Activated naive CD8-positive, alpha-beta T cell treated with anti-CD3 and anti-CD28 coated beads, Interleukin-2, amount 50 U/mL, for 24 hours (primary cell): ENCODE data around the gene JTB.

ENCODE experiments used
- ATAC-seq: fragments of 150-1000 bp; cut with Tn5 transposase; one replicate; pipeline ENCODE4 v1.10.0; 2021
- DNase-seq: peaks from one replicate; pipeline ENCODE4 v3.0.0; 2021
- H3K27ac Mint-ChIP-seq: one replicate; pipeline ENCODE4 v1.8.0; 2021; ENCODE audit warnings: mild to moderate bottlenecking, mixed read lengths
- H3K27me3 Mint-ChIP-seq: one replicate; pipeline ENCODE4 v1.8.0; 2021; ENCODE audit warnings: mixed read lengths
- H3K36me3 Mint-ChIP-seq: one replicate; pipeline ENCODE4 v1.8.0; 2021; ENCODE audit warnings: low read depth, mixed read lengths
- H3K4me1 Mint-ChIP-seq: one replicate; pipeline ENCODE4 v1.8.0; 2021; ENCODE audit warnings: mixed read lengths
- H3K4me3 Mint-ChIP-seq: one replicate; pipeline ENCODE4 v1.8.0; 2021; ENCODE audit warnings: mild to moderate bottlenecking, moderate library complexity, mixed read lengths
- H3K9me3 Mint-ChIP-seq: one replicate; pipeline ENCODE4 v1.8.0; 2021; ENCODE audit warnings: mixed read lengths

Gene JTB

DNA sequence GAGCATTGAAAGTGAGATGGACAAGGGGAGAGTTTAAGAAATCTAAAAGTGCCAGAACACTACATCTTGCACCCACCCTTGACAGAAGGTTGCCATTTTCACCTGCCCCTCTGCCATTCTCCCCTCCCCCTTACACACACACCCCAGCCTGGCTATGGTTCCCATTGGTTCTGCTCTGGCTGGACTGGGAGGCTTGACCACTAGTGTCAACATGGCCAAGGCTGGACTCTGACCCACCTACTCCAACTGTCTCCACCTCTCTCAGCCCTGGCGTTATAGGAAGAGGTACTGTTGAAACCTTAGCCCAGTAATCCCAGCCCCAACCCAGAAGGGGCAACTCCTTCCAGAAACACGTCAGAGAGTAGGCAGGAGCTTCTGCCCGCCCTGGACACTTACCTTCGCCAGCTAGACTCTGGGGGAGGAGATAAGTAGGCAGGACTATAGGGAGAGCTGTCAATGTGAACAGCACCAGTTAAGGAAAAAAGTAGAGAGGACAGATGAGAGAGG is 23.6 kb downstream of the JTB start:
- no peak overlapping the region for H3K4me3 Mint-ChIP-seq
- H3K27ac Mint-ChIP-seq, result peak overlapping the region; percentile 70
- ATAC-seq (no peak), DNase-seq (no peak)
- no peaks in the 10 kb centered on the region for H3K9me3 Mint-ChIP-seq
- no peaks in the 10 kb centered on the region for H3K27me3 Mint-ChIP-seq
- H3K4me1 Mint-ChIP-seq, result peaks cover 40% of the 10 kb centered on the region
- H3K36me3 Mint-ChIP-seq, result peaks cover 26% of the 10 kb centered on the region

DNA sequence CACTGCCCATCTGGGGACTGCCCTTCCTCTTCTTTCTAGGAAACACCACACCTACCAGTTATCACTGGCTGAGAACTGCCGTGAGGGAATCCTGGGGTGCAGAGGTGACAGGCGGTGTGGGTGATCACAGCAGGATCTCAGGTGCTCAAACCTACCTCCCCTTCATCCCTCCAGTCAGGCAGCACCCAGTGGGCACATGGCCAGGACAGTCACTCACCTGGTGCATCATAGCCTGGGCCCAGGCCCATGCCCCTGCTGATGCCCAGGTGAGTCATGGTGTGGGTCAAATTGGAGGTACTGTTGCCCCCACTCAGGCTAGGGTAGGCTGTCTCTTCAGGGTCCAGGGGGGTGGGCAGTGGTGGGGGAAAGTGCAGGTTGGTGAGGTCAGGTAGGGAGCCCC is 25.7 kb downstream of the JTB start:
- ATAC-seq, result no peak
- H3K9me3 Mint-ChIP-seq, result no peaks in the 10 kb centered on the region
- H3K4me3 Mint-ChIP-seq, result no peak overlapping the region
- peaks cover 31% of the 10 kb centered on the region for H3K36me3 Mint-ChIP-seq
- no peak for DNase-seq
- peak overlapping the region; percentile 67 for H3K27ac Mint-ChIP-seq
- H3K27me3 Mint-ChIP-seq, result no peaks in the 10 kb centered on the region
- peaks cover 35% of the 10 kb centered on the region for H3K4me1 Mint-ChIP-seq

DNA sequence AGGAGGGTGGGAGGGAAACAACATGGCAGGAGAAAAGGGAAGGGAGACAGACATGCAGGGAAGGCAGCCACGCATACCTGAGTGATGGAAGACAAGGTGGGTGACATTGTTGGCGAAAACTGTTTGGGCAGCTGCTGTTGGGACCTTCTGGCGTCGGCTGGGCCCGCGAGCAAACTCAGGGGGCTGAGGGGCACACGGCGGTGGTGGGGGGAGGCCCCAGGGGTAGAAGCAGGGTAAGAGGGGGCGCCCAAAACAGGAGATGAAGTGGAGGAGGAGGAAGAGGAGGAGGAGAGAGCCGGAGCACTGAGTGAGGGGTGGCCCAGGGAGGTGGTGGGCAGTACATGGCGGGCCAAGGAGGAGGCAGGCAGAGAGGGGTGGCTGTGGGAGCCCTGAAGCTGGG is 26.3 kb downstream of the JTB start:
- Mint-ChIP-seq H3K27me3 (no peaks in the 10 kb centered on the region), H3K4me1 (peaks cover 31% of the 10 kb centered on the region), H3K9me3 (no peaks in the 10 kb centered on the region), H3K4me3 (no peak overlapping the region), H3K27ac (peak overlapping the region; percentile 7), H3K36me3 (peaks cover 31% of the 10 kb centered on the region)
- no peak for DNase-seq
- ATAC-seq, result no peak

DNA sequence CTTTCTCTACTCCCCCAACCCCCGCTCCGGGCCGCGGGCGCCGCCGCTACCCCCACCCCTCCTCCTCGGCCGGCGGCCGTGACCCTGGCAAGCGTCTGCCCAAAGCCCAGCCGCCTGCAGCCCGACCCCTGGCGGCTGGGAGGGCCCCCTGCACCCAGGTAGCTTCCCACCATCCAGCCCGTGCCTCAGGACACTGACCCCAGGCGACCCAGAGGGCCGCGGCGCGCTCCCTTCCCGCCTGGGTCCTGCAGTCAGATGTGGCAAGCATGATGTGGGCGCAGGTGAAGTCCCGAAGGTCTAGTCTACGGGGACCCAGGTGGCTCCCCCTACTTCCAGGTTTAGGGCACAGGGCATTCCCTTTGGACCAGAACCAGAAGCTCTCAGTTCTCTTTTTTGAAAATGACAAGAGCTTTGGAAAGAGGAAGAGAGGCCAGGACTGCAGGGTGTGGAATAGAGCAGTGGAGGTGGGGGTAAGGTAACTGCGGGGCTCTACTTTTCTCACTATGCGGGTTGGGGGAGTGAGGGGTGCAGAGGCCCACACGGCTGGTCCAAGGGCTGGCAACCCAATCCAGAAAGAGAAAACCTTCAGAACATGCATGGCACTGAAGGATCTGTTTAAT is 30.7 kb downstream of the JTB start, which contains the start of gene DENND4B:
Gene DENND4B (minus strand): TSS at position 97 of the 620 bp plus-strand sequence. CDS start 2,344 bp downstream, outside the sequence.
- Mint-ChIP-seq H3K27ac (peak within 1 kb of the TSS; percentile 92), H3K9me3 (no peaks in the 10 kb centered on the region), H3K36me3 (peaks cover 42% of the 10 kb centered on the region), H3K27me3 (no peaks in the 10 kb centered on the region), H3K4me1 (peaks cover 25% of the 10 kb centered on the region), H3K4me3 (peak within 1 kb of the TSS; percentile 91)
- ATAC-seq, result peak; percentile 68
- peak; percentile 83 for DNase-seq

DNA sequence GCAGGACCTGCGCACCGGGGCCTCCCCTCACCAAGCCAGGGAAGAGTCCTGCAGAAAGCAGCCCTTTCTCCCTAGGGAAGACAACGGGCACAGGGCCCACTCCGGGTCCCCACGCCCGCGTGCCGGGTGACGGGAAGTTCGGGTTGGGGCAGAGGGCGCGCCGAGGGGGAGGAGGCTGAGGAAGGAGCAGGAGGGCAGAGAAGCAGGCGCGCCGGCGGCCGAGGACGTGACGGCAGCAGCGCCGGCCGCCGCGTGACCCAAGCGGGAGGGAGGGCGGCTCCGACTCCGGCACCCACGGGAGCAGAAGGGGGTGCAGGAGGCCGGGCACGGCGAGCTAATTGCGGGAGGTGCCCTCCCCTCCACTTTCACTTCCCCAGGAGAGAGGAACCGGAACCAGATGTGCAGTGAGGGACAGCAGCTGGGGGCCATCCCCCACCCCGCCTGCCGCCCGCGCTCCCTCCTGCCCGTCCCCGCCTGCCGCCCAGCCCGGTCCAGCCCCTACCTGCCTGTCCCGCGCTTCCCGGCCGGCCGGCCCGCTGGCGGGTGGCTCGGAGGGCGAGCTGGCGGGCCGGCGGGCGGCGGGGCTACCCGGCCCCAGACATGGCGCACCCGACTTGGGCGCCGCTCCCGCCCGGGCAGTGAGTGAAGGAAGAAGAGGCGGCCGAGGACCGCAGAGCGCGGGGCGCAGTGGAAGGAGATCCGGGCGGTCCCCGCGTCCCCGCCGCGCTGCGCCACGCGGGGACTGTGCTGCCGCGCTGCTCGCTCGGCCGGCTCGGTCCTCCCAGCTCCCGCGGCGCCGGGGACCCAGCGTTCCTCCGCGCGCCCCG is 31.5 kb downstream of the JTB start:
- ATAC-seq, result peak; percentile 55
- H3K9me3 Mint-ChIP-seq, result no peaks in the 10 kb centered on the region
- H3K36me3 Mint-ChIP-seq, result peaks cover 42% of the 10 kb centered on the region
- peak overlapping the region; percentile 92 for H3K27ac Mint-ChIP-seq
- DNase-seq, result peak; percentile 80
- peaks cover 25% of the 10 kb centered on the region for H3K4me1 Mint-ChIP-seq
- no peaks in the 10 kb centered on the region for H3K27me3 Mint-ChIP-seq
- peak overlapping the region; percentile 91 for H3K4me3 Mint-ChIP-seq

DNA sequence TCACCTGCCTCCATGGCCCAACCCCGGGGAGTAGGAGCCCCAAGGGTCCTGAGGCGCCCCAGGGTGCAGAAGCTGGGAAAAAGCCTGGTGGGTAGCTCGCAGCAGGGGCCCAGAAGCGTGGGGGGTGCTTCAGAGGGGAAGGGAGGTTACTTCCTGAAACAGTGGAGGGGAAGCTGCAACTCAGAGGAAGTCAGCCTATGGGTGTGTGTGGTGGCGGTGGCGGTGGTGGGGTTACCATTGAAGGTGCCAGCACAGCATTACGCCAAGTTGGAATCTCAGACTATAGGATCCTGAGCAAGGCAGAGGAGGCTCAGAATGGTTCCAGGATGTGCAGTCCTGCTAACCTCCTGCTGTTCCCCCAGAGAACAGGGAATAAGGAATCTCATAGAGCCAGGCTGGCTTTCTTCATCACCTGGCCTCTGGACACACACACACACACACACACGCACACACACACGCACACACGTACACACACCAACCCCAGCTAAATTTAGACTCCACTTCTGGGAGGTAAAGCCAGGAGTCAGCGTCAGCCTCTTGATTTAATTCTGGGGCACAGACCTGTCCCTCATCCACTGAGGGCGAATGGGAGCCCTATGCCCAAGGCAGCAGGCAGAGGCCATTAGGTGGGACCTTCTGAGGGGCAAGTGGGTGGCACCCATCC is 32.2 kb downstream of the JTB start:
- peak overlapping the region; percentile 91 for H3K4me3 Mint-ChIP-seq
- DNase-seq, result peak; percentile 78

DNA sequence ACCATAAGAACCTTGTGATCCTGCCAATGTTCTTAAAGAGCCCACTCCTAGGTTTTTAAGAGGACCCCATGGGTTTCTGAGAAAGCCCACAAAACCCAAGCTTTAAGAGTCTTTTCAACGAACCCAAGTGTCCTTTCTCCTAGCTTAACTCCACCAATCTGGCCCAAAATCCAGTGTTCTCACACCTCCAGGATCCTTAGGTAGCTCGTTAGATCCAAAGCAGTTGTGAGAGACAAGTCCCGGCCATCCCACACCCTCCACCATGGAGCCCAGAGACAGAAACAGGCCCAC is 32.7 kb downstream of the JTB start:
- H3K27me3 Mint-ChIP-seq, result no peaks in the 10 kb centered on the region
- peak overlapping the region; percentile 92 for H3K27ac Mint-ChIP-seq
- DNase-seq, result no peak
- no peaks in the 10 kb centered on the region for H3K9me3 Mint-ChIP-seq
- peaks cover 25% of the 10 kb centered on the region for H3K4me1 Mint-ChIP-seq
- H3K36me3 Mint-ChIP-seq, result peaks cover 44% of the 10 kb centered on the region
- ATAC-seq, result peak; percentile 0
- H3K4me3 Mint-ChIP-seq, result peak overlapping the region; percentile 91

More for the DNA sequence above, 32.2 kb downstream of the JTB start:
- peak overlapping the region; percentile 92 for H3K27ac Mint-ChIP-seq
- ATAC-seq, result peak; percentile 76
- no peaks in the 10 kb centered on the region for H3K9me3 Mint-ChIP-seq
- H3K36me3 Mint-ChIP-seq, result peaks cover 45% of the 10 kb centered on the region
- H3K4me1 Mint-ChIP-seq, result peaks cover 25% of the 10 kb centered on the region
- no peaks in the 10 kb centered on the region for H3K27me3 Mint-ChIP-seq

DNA sequence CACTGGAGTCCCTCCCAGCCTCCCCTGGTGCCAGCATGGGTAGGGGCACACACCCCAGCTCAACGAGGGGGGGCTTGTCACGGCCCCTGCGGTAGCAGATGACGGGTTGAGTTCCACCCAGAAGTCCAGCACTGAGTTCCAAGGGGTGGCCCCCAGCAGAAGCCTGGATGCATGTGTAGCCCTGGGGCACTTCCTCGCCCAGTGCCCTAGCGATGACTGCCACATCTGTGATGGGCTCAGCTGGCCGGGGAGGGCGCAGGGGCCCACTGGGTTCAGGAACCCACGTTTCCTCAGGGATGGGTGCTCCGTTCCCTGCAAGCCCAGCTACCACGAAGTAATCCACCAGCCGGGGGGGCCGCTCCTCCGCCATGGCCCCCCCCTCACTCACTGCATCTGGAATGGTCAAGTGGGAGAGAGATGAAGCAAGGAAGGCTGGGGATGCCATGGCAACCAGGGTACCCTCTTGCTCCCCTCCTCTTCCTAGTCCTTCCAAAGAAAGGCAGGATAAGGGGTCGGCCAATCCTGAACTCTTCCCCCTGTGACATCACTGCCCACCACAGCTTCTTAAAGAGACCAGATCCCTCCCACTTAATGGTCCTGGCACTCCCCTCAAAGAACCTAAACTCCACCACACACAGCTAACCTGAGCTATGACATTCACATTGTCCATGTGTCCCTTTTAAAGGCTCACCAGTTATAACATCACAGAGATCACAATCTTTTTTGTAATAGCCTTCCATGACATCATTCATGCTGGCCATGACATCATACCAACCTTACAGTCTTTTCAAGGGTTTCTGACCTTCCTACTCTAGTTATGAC is 33.3 kb downstream of the JTB start:
- no peaks in the 10 kb centered on the region for H3K27me3 Mint-ChIP-seq
- ATAC-seq (no peak), DNase-seq (no peak)
- peaks cover 46% of the 10 kb centered on the region for H3K36me3 Mint-ChIP-seq
- H3K4me1 Mint-ChIP-seq, result peaks cover 25% of the 10 kb centered on the region
- peak overlapping the region; percentile 91 for H3K4me3 Mint-ChIP-seq
- peak overlapping the region; percentile 92 for H3K27ac Mint-ChIP-seq
- H3K9me3 Mint-ChIP-seq, result no peaks in the 10 kb centered on the region

DNA sequence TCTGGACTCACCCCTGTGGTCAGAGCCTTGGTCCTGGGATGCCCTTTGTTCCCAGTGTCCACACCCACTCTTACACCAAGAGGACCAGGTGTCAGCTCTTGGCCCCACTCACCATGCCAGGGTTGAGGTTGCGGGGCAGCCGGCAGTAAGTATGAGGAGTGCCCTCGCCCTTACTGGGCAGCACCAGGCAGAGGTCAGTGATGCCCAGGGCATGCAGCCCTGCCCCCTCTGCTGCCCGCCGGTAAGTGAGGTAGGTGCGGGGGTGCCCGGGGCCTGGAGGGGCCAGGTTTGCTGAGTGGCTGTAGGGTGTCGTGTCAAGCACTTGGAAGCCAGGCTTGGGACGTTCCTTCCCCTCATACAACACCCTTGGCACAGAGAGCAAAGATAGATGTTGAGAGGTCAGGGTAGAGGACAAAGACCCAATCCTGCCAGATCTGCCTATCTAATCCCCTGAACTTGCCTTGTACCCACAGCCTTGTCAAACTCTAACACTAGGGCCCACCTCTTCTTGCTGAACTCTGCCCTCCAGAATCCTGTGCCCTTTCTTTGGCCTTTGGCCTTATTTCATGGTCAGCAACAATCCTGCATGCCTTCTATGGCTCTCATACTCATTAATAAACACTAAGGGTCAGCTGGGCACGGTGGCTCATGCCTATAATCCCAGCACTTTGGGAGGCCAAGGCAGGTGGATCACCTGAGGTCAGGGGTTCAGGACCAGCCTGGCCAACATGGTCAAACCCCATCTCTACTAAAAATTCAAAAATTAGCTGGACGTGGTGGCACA is 34.5 kb downstream of the JTB start:
- H3K36me3 Mint-ChIP-seq, result peaks cover 47% of the 10 kb centered on the region
- H3K4me1 Mint-ChIP-seq, result peaks cover 25% of the 10 kb centered on the region
- no peak overlapping the region for H3K4me3 Mint-ChIP-seq
- ATAC-seq (no peak), DNase-seq (no peak)
- H3K9me3 Mint-ChIP-seq, result no peaks in the 10 kb centered on the region
- H3K27ac Mint-ChIP-seq, result peak overlapping the region; percentile 65
- H3K27me3 Mint-ChIP-seq, result no peaks in the 10 kb centered on the region

DNA sequence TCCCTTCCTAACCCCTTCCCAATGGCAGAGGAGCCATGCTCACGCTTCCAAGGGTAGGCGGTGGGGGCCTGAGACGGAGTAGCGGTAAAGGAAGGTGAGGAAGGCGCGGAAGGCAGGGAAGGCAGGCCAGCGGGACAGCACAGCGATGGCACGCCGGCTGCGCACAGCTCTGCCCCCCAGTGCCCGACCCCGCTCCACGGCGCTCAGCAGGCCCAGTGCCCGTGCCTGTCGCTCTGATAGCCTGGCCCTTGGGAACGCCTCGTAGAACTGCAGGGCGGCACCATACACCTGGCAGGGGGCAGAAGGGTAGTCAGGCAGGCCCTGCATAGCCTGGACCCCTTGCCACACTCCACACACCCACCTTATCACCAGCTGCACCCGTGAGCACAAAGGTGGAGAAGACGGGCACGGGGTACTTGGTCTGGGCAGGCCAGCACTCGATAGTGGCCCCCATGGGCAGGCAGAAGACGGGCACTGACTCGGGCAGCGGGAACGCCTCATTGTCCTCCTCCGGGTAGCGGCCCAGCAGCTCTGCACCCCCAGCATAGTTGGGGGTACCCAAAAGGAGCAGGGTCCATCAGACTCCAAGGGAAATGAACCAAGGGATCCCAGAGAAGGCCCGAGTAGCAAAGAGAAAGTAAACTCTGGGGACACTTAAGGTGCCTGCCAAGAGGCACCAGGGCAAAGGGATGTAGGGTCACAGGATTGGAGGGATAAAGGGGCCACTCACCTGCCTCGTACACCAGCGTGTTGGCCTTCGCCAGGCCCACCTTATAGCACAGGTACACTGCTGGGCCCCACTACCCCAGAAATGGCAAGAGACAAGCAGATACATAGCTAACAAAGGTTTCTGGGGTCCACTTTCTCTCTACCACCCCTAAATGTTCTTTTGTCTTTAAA is 35.4 kb downstream of the JTB start:
- Mint-ChIP-seq H3K36me3 (peaks cover 52% of the 10 kb centered on the region), H3K9me3 (no peaks in the 10 kb centered on the region), H3K4me1 (peaks cover 23% of the 10 kb centered on the region), H3K27me3 (no peaks in the 10 kb centered on the region), H3K27ac (no peak overlapping the region), H3K4me3 (no peak overlapping the region)
- ATAC-seq (no peak), DNase-seq (no peak)

DNA sequence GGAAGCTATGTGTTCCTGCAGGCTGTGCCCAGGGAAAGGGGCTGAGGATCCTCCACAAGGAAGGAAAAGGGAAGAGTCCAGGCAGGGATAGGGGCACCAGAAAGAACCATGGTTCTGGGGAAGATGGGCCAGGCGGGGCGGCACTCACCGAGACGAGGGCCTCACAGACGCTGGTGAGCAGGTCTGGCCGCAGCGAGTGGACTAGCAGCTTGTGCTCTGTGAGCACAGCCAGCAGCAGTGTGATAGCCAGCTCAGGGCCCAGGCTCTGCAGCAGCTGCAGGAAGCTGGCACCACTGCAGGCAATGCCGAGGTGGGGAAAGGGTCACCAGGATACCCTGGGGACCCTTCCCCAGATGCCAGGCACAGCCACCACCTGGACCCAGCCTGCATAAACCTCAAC is 36.7 kb downstream of the JTB start:
- peaks cover 60% of the 10 kb centered on the region for H3K36me3 Mint-ChIP-seq
- ATAC-seq (no peak), DNase-seq (no peak)
- H3K27ac Mint-ChIP-seq, result peak overlapping the region; percentile 16
- no peaks in the 10 kb centered on the region for H3K27me3 Mint-ChIP-seq
- no peak overlapping the region for H3K4me3 Mint-ChIP-seq
- H3K4me1 Mint-ChIP-seq, result peaks cover 19% of the 10 kb centered on the region
- H3K9me3 Mint-ChIP-seq, result no peaks in the 10 kb centered on the region

DNA sequence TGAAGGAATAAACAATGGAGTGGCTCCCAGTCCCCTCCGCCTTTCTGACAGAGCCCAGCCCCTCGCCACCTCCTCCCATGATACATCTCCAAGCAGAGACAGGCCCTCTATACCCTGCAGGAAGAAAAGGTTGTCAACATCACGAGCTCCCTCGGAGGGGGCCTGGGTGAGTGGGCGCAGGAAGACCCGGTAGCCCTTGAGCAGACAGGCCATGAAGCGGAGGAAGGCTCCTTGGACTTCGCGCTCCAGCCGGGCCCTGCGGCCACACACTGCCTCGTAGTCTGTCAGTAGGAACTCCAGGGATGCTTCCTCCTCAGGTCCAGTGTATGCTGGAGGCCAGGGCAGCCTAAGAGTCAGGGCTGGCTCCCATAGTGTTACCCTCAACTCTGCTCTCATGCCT is 38.0 kb downstream of the JTB start:
- peaks cover 62% of the 10 kb centered on the region for H3K36me3 Mint-ChIP-seq
- no peaks in the 10 kb centered on the region for H3K9me3 Mint-ChIP-seq
- no peak overlapping the region for H3K4me3 Mint-ChIP-seq
- no peak for ATAC-seq
- peaks cover 13% of the 10 kb centered on the region for H3K4me1 Mint-ChIP-seq
- H3K27ac Mint-ChIP-seq, result no peak overlapping the region
- no peaks in the 10 kb centered on the region for H3K27me3 Mint-ChIP-seq
- no peak for DNase-seq

DNA sequence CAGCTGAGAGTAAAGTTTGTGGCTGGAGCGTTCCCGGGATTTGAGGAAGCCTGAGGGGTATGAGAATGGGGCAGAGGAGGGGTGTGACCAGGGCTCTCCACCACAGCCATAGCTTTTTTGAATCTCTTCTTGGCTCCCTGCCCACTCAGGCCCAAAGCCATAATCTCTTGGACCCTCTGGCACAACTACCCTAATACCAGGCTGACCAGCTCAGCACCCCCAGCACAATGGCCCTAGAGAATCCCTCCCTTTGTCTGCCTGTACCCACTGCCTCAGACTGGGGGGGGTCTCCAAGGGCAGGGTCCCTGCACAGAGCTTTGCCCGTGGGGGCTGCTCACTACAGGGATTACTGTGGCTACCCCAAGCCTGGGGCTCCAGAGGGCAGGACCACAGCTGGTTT is 38.5 kb downstream of the JTB start:
- Mint-ChIP-seq H3K27me3 (no peaks in the 10 kb centered on the region), H3K36me3 (peaks cover 63% of the 10 kb centered on the region), H3K9me3 (no peaks in the 10 kb centered on the region), H3K27ac (no peak overlapping the region), H3K4me3 (no peak overlapping the region), H3K4me1 (peaks cover 8% of the 10 kb centered on the region)
- no peak for DNase-seq
- no peak for ATAC-seq
